ENCODE results near the gene HLF. TPM values are rescaled to one million over a fixed set of nuclear protein-coding genes. Genes with fewer than 3 reads are reported as not detected.

HLF gene
- total and polyA plus RNA-seq, 10 of the 15 experiments (the other 5 are each of a cell fraction or from before 2014, with no cell fraction given): 0.01 to 0.33 (median 0.20) TPM; not detected in 3

DNA sequence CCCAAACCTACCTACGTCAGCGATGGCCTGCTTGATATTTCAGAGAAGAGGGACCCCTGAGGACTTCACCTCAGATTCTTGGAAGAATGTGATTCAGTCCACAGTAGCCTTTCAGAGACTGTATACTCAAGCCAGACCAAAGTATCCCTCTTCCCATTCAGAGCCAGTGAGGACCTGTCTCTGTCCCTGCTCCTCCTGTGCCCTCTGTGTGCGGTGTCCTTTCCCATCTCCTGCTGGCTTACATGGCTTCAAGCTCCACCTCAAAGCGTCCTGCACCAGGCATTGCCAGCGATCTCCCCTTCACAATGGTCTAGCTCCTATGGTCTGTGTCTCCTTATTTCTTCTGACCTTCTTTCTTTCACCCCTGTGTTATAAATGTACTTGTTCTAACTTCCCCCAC lies 39.5 kb upstream of the HLF start (continued):
- TF ChIP-seq, protein P1, sequence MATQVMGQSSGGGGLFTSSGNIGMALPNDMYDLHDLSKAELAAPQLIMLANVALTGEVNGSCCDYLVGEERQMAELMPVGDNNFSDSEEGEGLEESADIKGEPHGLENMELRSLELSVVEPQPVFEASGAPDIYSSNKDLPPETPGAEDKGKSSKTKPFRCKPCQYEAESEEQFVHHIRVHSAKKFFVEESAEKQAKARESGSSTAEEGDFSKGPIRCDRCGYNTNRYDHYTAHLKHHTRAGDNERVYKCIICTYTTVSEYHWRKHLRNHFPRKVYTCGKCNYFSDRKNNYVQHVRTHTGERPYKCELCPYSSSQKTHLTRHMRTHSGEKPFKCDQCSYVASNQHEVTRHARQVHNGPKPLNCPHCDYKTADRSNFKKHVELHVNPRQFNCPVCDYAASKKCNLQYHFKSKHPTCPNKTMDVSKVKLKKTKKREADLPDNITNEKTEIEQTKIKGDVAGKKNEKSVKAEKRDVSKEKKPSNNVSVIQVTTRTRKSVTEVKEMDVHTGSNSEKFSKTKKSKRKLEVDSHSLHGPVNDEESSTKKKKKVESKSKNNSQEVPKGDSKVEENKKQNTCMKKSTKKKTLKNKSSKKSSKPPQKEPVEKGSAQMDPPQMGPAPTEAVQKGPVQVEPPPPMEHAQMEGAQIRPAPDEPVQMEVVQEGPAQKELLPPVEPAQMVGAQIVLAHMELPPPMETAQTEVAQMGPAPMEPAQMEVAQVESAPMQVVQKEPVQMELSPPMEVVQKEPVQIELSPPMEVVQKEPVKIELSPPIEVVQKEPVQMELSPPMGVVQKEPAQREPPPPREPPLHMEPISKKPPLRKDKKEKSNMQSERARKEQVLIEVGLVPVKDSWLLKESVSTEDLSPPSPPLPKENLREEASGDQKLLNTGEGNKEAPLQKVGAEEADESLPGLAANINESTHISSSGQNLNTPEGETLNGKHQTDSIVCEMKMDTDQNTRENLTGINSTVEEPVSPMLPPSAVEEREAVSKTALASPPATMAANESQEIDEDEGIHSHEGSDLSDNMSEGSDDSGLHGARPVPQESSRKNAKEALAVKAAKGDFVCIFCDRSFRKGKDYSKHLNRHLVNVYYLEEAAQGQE (IDR thresholded peaks at IDR 0.05; ENCODE audit: low read depth, low read length): no peak

DNA sequence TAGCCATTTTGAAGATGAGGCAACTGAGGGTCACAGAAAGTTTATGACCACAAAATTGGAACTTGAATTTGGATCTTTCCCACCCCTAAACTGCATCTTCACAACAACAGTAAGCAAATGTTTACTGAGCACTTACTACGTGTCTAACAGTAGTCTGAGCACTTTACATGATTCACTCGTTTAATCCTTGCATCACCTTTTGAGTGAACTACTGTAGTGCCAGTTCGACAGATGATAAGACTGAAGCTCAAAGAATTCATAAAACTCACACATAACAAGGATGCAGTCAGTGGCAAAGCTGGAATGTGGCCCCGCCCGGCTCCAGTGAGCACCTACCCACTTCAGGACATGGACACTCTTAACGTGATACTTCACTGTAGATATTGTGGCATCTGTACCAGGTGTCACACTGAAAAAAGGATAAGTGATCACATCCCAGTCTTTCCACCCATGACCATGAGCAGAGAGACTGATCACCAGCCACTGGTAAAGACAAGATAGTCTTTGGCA lies 36.0 kb upstream of the HLF start:
- intact Hi-C loops (cut with micrococcal nuclease; ENCODE audit: unreplicated experiment): no loop called here
- no peak overlapping the region for H3K27ac ChIP-seq (ENCODE audit: control insufficient read depth, insufficient read depth)
- BruUV-seq (replicated peaks): no TSS peak
- no peaks in the 10 kb centered on the region for H3K9me3 ChIP-seq (replicated peaks; ENCODE audit: control insufficient read depth, insufficient read depth, low read length)
- SMC1A ChIA-PET (ENCODE audit: uncharacterized antibody, unreplicated experiment): no interaction called here
- ATAC-seq (no peak), FAIRE-seq (no peak), DNase-seq (ENCODE audit: low read depth, low spot score) (no peak)
- no peak overlapping the region for H3K4me2 ChIP-seq (ENCODE audit: control insufficient read depth, insufficient read depth)
- no peaks in the 10 kb centered on the region for H3K4me1 ChIP-seq (ENCODE audit: control insufficient read depth, insufficient read depth, low read length)
- RAD21 ChIA-PET (ENCODE audit: unreplicated experiment): no interaction called here
- no peak overlapping the region for H3K4me3 ChIP-seq
- no peaks in the 10 kb centered on the region for H3K79me2 ChIP-seq (ENCODE audit: control insufficient read depth, insufficient read depth, low read length)
- no peaks in the 10 kb centered on the region for H3K36me3 ChIP-seq (ENCODE audit: control insufficient read depth in 2 of 2, insufficient read depth in 2 of 2, low read length in 1 of 2)
- CTCF ChIA-PET: no interaction called here
- POLR2A ChIA-PET: no interaction called here
- WGBS (ENCODE audit: insufficient coverage, insufficient replicate concordance, low lambda C conversion rate, missing lambda C conversion rate): 47% methylated on average over 6 of the region's 6 CpGs
- H4K20me1 ChIP-seq (ENCODE audit: control insufficient read depth, insufficient read depth): no peaks in the 10 kb centered on the region
- H3K27me3 ChIP-seq (replicated peaks in 1 of 2; ENCODE audit: control insufficient read depth in 2 of 2, insufficient read depth in 2 of 2, low read length in 1 of 2): no peaks in the 10 kb centered on the region
- no peak overlapping the region for H2AFZ ChIP-seq (ENCODE audit: control insufficient read depth, low read depth, low read length)
- H3K9ac ChIP-seq (ENCODE audit: control insufficient read depth, insufficient read depth, low read length): no peak overlapping the region
- in situ Hi-C loops (cut with MboI): no loop called here
- TF ChIP-seq POLR2AphosphoS2 (IDR thresholded peaks at IDR 0.05; ENCODE audit: low read depth, low read length): no peak
- TF ChIP-seq, protein P2, sequence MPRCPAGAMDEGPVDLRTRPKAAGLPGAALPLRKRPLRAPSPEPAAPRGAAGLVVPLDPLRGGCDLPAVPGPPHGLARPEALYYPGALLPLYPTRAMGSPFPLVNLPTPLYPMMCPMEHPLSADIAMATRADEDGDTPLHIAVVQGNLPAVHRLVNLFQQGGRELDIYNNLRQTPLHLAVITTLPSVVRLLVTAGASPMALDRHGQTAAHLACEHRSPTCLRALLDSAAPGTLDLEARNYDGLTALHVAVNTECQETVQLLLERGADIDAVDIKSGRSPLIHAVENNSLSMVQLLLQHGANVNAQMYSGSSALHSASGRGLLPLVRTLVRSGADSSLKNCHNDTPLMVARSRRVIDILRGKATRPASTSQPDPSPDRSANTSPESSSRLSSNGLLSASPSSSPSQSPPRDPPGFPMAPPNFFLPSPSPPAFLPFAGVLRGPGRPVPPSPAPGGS (IDR thresholded peaks at IDR 0.05; ENCODE audit: borderline replicate concordance, insufficient read depth, low read depth, low read length, poor library complexity, severe bottlenecking): no peak
- TF ChIP-seq ASH2L (IDR thresholded peaks at IDR 0.05; ENCODE audit: borderline replicate concordance, low read depth): no peak
- TF ChIP-seq GABPA (IDR thresholded peaks at IDR 0.05; ENCODE audit: low read depth): no peak
- TF ChIP-seq NRF1 (conservative IDR thresholded peaks at IDR 0.05; ENCODE audit: low read depth, low read length): no peak
- TF ChIP-seq, protein P3, sequence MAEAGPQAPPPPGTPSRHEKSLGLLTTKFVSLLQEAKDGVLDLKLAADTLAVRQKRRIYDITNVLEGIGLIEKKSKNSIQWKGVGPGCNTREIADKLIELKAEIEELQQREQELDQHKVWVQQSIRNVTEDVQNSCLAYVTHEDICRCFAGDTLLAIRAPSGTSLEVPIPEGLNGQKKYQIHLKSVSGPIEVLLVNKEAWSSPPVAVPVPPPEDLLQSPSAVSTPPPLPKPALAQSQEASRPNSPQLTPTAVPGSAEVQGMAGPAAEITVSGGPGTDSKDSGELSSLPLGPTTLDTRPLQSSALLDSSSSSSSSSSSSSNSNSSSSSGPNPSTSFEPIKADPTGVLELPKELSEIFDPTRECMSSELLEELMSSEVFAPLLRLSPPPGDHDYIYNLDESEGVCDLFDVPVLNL (IDR thresholded peaks at IDR 0.05; ENCODE audit: low read depth, low read length): no peak
- TF ChIP-seq IRF4 (IDR thresholded peaks at IDR 0.05; ENCODE audit: low read depth, low read length): no peak
- TF ChIP-seq BMI1 (IDR thresholded peaks at IDR 0.05; ENCODE audit: borderline replicate concordance): no peak
- no peak for TF ChIP-seq GATAD2B (conservative IDR thresholded peaks at IDR 0.05; ENCODE audit: low read depth)
- no peak for TF ChIP-seq EGR1 (IDR thresholded peaks at IDR 0.05; ENCODE audit: borderline replicate concordance in 1 of 2, low read depth in 2 of 2, low read length in 2 of 2)
- TF ChIP-seq SIX5 (IDR thresholded peaks at IDR 0.05; ENCODE audit: low read depth, low read length, severe bottlenecking): no peak
- TF ChIP-seq SMAD5 (IDR thresholded peaks at IDR 0.05; ENCODE audit: low read depth): no peak
- TF ChIP-seq, protein P4, sequence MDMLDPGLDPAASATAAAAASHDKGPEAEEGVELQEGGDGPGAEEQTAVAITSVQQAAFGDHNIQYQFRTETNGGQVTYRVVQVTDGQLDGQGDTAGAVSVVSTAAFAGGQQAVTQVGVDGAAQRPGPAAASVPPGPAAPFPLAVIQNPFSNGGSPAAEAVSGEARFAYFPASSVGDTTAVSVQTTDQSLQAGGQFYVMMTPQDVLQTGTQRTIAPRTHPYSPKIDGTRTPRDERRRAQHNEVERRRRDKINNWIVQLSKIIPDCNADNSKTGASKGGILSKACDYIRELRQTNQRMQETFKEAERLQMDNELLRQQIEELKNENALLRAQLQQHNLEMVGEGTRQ (IDR thresholded peaks at IDR 0.05; ENCODE audit: borderline replicate concordance, low read depth, low read length): no peak
- no peak for TF ChIP-seq ZNF207 (IDR thresholded peaks at IDR 0.05; ENCODE audit: borderline replicate concordance)

Measured in GM12878 (cell line).